Measurements from ENCODE around the gene LINC00632.
"Not testable (repeated sequence)": the region's sequence is repeated elsewhere in the genome, so short reads cannot be mapped to it uniquely, and the experiment has no call there.

LINC00632 gene

GRCh38 chrX:140687706-140688105 is 21.9 kb upstream of the LINC00632 start:
- H3K14ac ChIP-seq (ENCODE audit: low read length in 2 of 2), result no peak overlapping the region
- no peaks in the 10 kb centered on the region for H3K4me1 ChIP-seq (ENCODE audit: control insufficient read depth, insufficient read depth, low read depth, low read length)
- H2AFZ ChIP-seq (ENCODE audit: low read depth, low read length), result no peak overlapping the region
- no peak overlapping the region for H4K8ac ChIP-seq (ENCODE audit: low read length)
- no peak overlapping the region for H3K18ac ChIP-seq (ENCODE audit: low read depth in 1 of 2, low read length in 2 of 2)
- no peak overlapping the region for H2BK15ac ChIP-seq (ENCODE audit: low read depth, poor library complexity, severe bottlenecking)
- no peak overlapping the region for H3K4me2 ChIP-seq (ENCODE audit: low read length, poor library complexity, severe bottlenecking)
- no peak overlapping the region for H3K9ac ChIP-seq (ENCODE audit: low read length)
- no peak overlapping the region for H3K4ac ChIP-seq (ENCODE audit: low read depth in 1 of 2, low read length in 2 of 2)
- H3K79me1 ChIP-seq (replicated peaks; ENCODE audit: low read length, poor library complexity, severe bottlenecking), result no peaks in the 10 kb centered on the region
- no peak for DNase-seq
- H4K91ac ChIP-seq (ENCODE audit: low read length), result no peak overlapping the region
- no peak overlapping the region for H3K27ac ChIP-seq (ENCODE audit: low read length, poor library complexity, severe bottlenecking)
- no peak overlapping the region for H2BK5ac ChIP-seq (ENCODE audit: low read depth, low read length, poor library complexity, severe bottlenecking)
- H2BK12ac ChIP-seq (ENCODE audit: low read length in 2 of 2), result no peak overlapping the region
- H2AK5ac ChIP-seq (ENCODE audit: low read length, severe bottlenecking), result no peak overlapping the region
- H3K4me3 ChIP-seq (ENCODE audit: insufficient read depth in 1 of 2, low read depth in 1 of 2, low read length in 2 of 2), result no peak overlapping the region
- no peaks in the 10 kb centered on the region for H3K27me3 ChIP-seq (ENCODE audit: control insufficient read depth in 1 of 2, insufficient read depth in 1 of 2, low read length in 2 of 2)
- 91% methylated on average over 4 of the region's 5 CpGs for WGBS
- H2BK120ac ChIP-seq (ENCODE audit: low read depth, low read length), result no peak overlapping the region
- H3K36me3 ChIP-seq (ENCODE audit: control insufficient read depth in 1 of 2, insufficient read depth in 2 of 2, low read depth in 1 of 2, low read length in 2 of 2), result no peaks in the 10 kb centered on the region
- no peaks in the 10 kb centered on the region for H3K9me3 ChIP-seq (ENCODE audit: control insufficient read depth, low read length)
- no peak overlapping the region for H3K23ac ChIP-seq (ENCODE audit: low read length in 2 of 2)

DNA sequence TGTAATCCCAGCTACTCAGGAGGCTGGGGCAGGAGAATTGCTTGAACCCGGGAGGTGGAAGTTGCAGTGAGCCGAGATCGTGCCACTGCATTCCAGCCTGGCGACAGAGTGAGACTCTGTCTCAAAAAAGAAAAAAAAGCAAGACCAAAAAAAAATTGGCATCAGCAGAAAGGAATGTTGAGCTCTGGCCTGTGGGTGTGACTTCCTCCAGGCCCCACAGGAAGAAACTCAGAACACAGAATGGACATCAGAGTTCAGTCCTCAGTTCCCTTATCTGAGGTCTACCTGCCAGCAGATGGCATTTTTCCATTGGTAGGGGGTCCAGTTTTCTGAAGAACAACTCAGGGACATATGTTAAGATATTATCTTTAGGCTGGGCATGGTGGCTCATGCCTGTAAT is 18.0 kb upstream of the LINC00632 start:
- not testable (repeated sequence) for H2AK5ac ChIP-seq (ENCODE audit: low read length, severe bottlenecking); H3K14ac ChIP-seq (ENCODE audit: low read length in 2 of 2); H3K27me3 ChIP-seq (ENCODE audit: control insufficient read depth in 1 of 2, insufficient read depth in 1 of 2, low read length in 2 of 2); H3K4me2 ChIP-seq (ENCODE audit: low read length, poor library complexity, severe bottlenecking); H4K91ac ChIP-seq (ENCODE audit: low read length); H4K8ac ChIP-seq (ENCODE audit: low read length); H3K4me3 ChIP-seq (ENCODE audit: insufficient read depth in 1 of 2, low read depth in 1 of 2, low read length in 2 of 2); H3K9me3 ChIP-seq (ENCODE audit: control insufficient read depth, low read length); H3K36me3 ChIP-seq (ENCODE audit: control insufficient read depth in 1 of 2, insufficient read depth in 2 of 2, low read depth in 1 of 2, low read length in 2 of 2); H2BK120ac ChIP-seq (ENCODE audit: low read depth, low read length); H3K79me1 ChIP-seq (replicated peaks; ENCODE audit: low read length, poor library complexity, severe bottlenecking); H3K4me1 ChIP-seq (ENCODE audit: control insufficient read depth, insufficient read depth, low read depth, low read length); H2AFZ ChIP-seq (ENCODE audit: low read depth, low read length); H2BK5ac ChIP-seq (ENCODE audit: low read depth, low read length, poor library complexity, severe bottlenecking); H3K27ac ChIP-seq (ENCODE audit: low read length, poor library complexity, severe bottlenecking); H3K18ac ChIP-seq (ENCODE audit: low read depth in 1 of 2, low read length in 2 of 2); H3K23ac ChIP-seq (ENCODE audit: low read length in 2 of 2); H3K4ac ChIP-seq (ENCODE audit: low read depth in 1 of 2, low read length in 2 of 2); H3K9ac ChIP-seq (ENCODE audit: low read length); DNase-seq; H2BK15ac ChIP-seq (ENCODE audit: low read depth, poor library complexity, severe bottlenecking); H2BK12ac ChIP-seq (ENCODE audit: low read length in 2 of 2)
- WGBS, result 13% methylated on average over 3 of the region's 4 CpGs

DNA sequence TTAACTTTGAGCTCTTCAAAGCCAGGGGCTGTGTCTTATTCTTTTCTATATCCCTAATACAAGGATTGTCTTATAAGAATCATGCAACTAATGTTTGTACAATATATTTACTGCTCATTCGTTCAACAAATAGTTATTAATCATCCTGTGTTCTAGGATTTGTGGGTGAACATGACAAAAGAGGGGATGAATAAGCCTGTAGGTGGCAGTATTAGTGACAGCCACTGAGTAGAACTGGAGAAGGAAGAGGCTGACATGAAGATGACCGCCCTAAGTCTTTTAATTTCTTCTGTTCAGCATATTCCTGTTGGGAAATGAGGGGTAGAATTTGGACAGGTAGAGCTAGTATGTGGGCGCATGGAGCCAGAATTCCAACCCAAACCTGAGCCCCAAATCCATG is 11.9 kb upstream of the LINC00632 start:
- no peak overlapping the region for H3K9ac ChIP-seq (ENCODE audit: low read length)
- no peaks in the 10 kb centered on the region for H3K4me1 ChIP-seq (ENCODE audit: control insufficient read depth, insufficient read depth, low read depth, low read length)
- H2BK5ac ChIP-seq (ENCODE audit: low read depth, low read length, poor library complexity, severe bottlenecking), result no peak overlapping the region
- H4K8ac ChIP-seq (ENCODE audit: low read length), result no peak overlapping the region
- H2BK120ac ChIP-seq (ENCODE audit: low read depth, low read length), result no peak overlapping the region
- no peak overlapping the region for H3K14ac ChIP-seq (ENCODE audit: low read length in 2 of 2)
- H3K27ac ChIP-seq (ENCODE audit: low read length, poor library complexity, severe bottlenecking), result no peak overlapping the region
- no peak overlapping the region for H3K4me3 ChIP-seq (ENCODE audit: insufficient read depth in 1 of 2, low read depth in 1 of 2, low read length in 2 of 2)
- H3K79me1 ChIP-seq (replicated peaks; ENCODE audit: low read length, poor library complexity, severe bottlenecking), result no peaks in the 10 kb centered on the region
- H3K4me2 ChIP-seq (ENCODE audit: low read length, poor library complexity, severe bottlenecking), result no peak overlapping the region
- no peak overlapping the region for H3K18ac ChIP-seq (ENCODE audit: low read depth in 1 of 2, low read length in 2 of 2)
- H3K36me3 ChIP-seq (ENCODE audit: control insufficient read depth in 1 of 2, insufficient read depth in 2 of 2, low read depth in 1 of 2, low read length in 2 of 2), result no peaks in the 10 kb centered on the region
- no peaks in the 10 kb centered on the region for H3K27me3 ChIP-seq (ENCODE audit: control insufficient read depth in 1 of 2, insufficient read depth in 1 of 2, low read length in 2 of 2)
- no peak for DNase-seq
- no peak overlapping the region for H4K91ac ChIP-seq (ENCODE audit: low read length)
- H2BK15ac ChIP-seq (ENCODE audit: low read depth, poor library complexity, severe bottlenecking), result no peak overlapping the region
- H2AFZ ChIP-seq (ENCODE audit: low read depth, low read length), result no peak overlapping the region
- H2BK12ac ChIP-seq (ENCODE audit: low read length in 2 of 2), result no peak overlapping the region
- WGBS, result 100% methylated on average over 1 of the region's 3 CpGs
- no peak overlapping the region for H3K23ac ChIP-seq (ENCODE audit: low read length in 2 of 2)
- H3K4ac ChIP-seq (ENCODE audit: low read depth in 1 of 2, low read length in 2 of 2), result no peak overlapping the region
- no peak overlapping the region for H2AK5ac ChIP-seq (ENCODE audit: low read length, severe bottlenecking)
- H3K9me3 ChIP-seq (ENCODE audit: control insufficient read depth, low read length), result no peaks in the 10 kb centered on the region

DNA sequence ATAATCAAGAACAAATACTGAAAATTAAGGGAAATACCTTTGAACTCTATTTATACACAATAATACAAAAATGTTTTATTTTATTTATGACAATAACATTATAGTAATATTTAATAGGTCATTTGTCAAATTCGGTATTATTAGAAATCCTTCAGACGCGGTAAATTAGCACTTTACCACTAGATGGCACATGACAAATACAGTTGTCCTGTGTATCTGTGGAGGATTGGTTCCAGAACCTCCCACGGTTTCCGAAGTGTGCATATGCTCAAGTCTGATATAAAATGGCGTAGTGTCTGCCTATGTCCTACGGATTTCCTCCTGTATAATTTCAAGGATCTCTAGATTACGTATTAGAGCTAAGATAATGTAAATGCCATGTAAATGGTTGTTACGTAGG is 8.1 kb upstream of the LINC00632 start:
- Histone ChIP-seq H3K14ac (ENCODE audit: low read length in 2 of 2) (no peak overlapping the region), H3K4me3 (ENCODE audit: insufficient read depth in 1 of 2, low read depth in 1 of 2, low read length in 2 of 2) (no peak overlapping the region), H2BK12ac (ENCODE audit: low read length in 2 of 2) (no peak overlapping the region), H3K27ac (ENCODE audit: low read length, poor library complexity, severe bottlenecking) (no peak overlapping the region), H3K4me2 (ENCODE audit: low read length, poor library complexity, severe bottlenecking) (no peak overlapping the region), H2AFZ (ENCODE audit: low read depth, low read length) (no peak overlapping the region), H3K9me3 (ENCODE audit: control insufficient read depth, low read length) (no peaks in the 10 kb centered on the region), H3K79me1 (replicated peaks; ENCODE audit: low read length, poor library complexity, severe bottlenecking) (no peaks in the 10 kb centered on the region), H4K8ac (ENCODE audit: low read length) (no peak overlapping the region), H3K36me3 (ENCODE audit: control insufficient read depth in 1 of 2, insufficient read depth in 2 of 2, low read depth in 1 of 2, low read length in 2 of 2) (no peaks in the 10 kb centered on the region), H3K4ac (ENCODE audit: low read depth in 1 of 2, low read length in 2 of 2) (no peak overlapping the region), H4K91ac (ENCODE audit: low read length) (no peak overlapping the region), H2BK15ac (ENCODE audit: low read depth, poor library complexity, severe bottlenecking) (no peak overlapping the region), H2BK5ac (ENCODE audit: low read depth, low read length, poor library complexity, severe bottlenecking) (no peak overlapping the region), H3K27me3 (ENCODE audit: control insufficient read depth in 1 of 2, insufficient read depth in 1 of 2, low read length in 2 of 2) (no peaks in the 10 kb centered on the region), H3K18ac (ENCODE audit: low read depth in 1 of 2, low read length in 2 of 2) (no peak overlapping the region), H3K4me1 (ENCODE audit: control insufficient read depth, insufficient read depth, low read depth, low read length) (no peaks in the 10 kb centered on the region), H3K9ac (ENCODE audit: low read length) (no peak overlapping the region), H2AK5ac (ENCODE audit: low read length, severe bottlenecking) (no peak overlapping the region), H2BK120ac (ENCODE audit: low read depth, low read length) (no peak overlapping the region), H3K23ac (ENCODE audit: low read length in 2 of 2) (no peak overlapping the region)
- no CpG with 5 or more reads among the region's 9 CpGs for WGBS
- peak; percentile 48 for DNase-seq

Measured in mesenchymal stem cell (in vitro differentiated cells and primary cell).